HFF-Myc (cell line): ENCODE results near the gene SDR39U1.

ENCODE experiments used
- DNase-seq: peaks from one replicate; pipeline ENCODE4 v3.0.0-alpha.2; 2011; ENCODE audit warnings: low read depth; ENCODE audit errors: extremely low read depth
- H3K4me3 ChIP-seq: replicated peaks from 2 replicates; pipeline ENCODE4 v1.5.1; 2011; ENCODE audit warnings: low read depth, mild to moderate bottlenecking, control low read depth, low read length
- CTCF ChIP-seq: IDR thresholded peaks from 2 replicates; pipeline ENCODE4 v1.5.1; 2012; ENCODE audit warnings: mild to moderate bottlenecking, low read depth, low read length, control low read depth; ENCODE audit errors: missing control alignments

The SDR39U1 gene

GRCh38 chr14:24440606-24441399 is 1.8 kb downstream of the SDR39U1 start:
- peak overlapping the region; percentile 58 for H3K4me3 ChIP-seq
- TF ChIP-seq CTCF: no peak
- no peak for DNase-seq

DNA sequence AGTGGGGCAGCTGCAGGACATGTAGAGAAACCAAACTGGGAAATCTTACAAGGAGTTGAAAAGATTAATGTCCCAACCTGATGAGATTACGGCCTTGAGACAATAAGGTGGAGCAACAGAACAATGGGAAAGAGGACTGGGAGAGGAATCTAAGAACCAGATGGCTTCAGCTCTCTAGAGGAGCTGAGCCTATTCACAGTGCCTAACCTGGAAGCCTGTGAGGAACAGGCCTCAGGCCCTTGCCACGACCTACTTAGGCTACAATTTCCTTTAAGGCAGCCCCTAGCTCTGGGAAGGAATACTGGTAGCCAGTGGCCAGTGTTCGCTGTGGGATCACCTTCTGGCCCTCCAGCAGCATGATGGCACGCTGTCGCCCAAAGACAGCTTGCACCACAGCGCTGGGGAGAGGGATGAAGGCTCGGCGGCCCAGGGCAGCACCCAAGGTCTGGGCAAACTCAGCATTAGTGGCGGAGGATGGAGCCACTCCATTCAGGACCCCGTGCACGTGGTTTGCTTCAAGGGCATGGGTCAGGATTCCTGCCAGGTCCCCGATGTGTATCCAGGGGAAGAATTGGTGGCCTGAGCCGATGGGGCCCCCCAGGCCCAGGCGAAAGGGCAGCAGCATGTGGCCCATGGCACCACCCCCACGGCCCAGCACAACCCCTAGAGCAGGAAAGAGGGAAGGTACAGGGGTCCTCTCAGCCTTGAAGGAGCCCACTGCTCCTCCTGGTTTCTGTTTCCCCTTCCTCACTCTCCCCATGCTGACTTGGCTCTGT is 2.6 kb downstream of the SDR39U1 start:
- no peak for TF ChIP-seq CTCF
- no peak overlapping the region for H3K4me3 ChIP-seq
- DNase-seq: no peak

DNA sequence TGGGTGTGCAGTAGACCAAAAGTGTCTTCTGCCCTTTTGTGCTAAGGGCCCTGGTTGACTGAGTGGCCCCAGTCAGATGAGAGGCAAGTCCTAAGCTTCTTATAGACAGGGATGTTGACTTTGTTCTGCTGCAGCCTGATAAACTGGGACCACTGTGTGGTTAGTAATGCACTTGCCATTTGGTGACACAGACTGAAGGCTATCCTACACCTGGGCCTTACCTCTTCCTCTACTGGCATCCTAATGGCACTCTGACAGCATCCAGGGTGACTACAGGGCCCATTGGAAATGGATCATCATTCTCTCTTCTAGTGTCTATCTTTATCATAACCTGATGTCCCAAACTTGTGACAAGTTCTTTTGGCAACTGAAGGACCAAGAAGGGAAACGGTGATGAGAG is 3.3 kb downstream of the SDR39U1 start:
- no peak for TF ChIP-seq CTCF
- no peak overlapping the region for H3K4me3 ChIP-seq
- no peak for DNase-seq

DNA sequence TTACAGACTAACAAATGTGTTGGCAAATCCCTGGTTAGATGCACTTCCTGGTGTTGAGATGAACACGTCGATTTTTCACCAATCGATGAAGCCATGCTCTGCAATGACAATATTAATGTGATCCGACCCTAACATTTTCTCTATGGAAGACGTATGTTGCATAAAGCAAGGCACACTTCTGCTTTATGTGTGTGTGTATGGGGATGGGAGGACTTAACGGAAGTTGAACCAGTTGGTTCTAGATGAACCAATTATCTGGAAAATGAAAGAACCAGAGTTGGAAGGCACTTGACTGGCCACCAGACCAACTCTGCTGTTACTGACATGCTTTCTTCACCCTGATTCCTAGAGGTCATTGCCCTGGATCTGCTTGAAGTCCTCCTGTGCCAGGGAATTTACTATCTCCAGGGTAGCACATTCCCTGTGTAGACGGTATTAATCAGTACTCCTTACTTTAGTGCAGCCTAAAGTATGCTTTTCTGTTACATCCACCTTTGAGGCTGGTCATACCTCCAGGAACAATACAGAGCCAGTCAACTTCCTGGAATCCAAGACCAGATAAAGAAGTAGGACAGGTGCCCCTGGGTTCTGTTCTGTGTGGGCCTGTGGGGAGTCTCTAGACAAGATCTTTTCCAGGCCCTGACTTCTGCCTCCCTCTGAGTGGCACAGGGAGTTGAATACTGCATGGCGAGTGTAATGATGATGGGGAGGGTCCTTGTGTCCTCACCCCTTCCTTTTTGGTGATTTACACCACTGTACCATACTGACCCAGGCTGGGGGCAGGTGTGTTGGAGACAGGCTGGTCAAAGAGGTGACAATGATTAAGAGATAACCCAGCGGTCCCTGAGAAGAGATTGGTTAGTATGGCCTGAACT is 4.1 kb downstream of the SDR39U1 start:
- TF ChIP-seq CTCF: no peak
- DNase-seq: no peak
- H3K4me3 ChIP-seq: no peak overlapping the region

DNA sequence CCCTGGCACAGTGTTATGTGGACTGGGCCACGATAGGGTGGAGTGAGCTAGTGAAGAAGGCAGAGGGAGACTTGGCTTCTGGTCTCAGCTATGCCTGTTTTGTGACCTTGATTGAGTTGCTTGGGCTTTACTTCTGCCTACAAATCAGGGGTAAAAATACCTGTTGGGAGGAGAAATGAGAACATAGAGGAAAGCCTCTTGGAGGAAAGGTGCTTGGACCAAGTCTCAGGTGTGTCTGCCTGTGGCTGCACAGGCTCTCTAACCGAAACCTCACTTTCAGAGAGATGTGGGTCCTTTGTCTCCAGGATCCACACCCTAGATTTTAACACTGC is 4.9 kb downstream of the SDR39U1 start:
- DNase-seq: no peak
- no peak for TF ChIP-seq CTCF
- H3K4me3 ChIP-seq: no peak overlapping the region

- H3K4me3 ChIP-seq: no peak overlapping the region
- TF ChIP-seq CTCF: no peak
- DNase-seq: no peak
These were observed 5.4 kb downstream of the SDR39U1 start for GRCh38 chr14:24437020-24437735.
